Fibroblast of pulmonary artery (primary cell): Measurements from ENCODE around the gene EHD1.

ENCODE experiments used
- DNase-seq: peaks from one replicate; pipeline ENCODE4 v3.0.0-alpha.2; 2010; ENCODE audit warnings: low read depth
- H3K4me3 ChIP-seq: replicated peaks from 2 replicates; pipeline ENCODE4 v1.5.1; 2011; ENCODE audit warnings: low read depth, mild to moderate bottlenecking, control low read depth, low read length, moderate library complexity
- CTCF ChIP-seq: IDR thresholded peaks from 2 replicates; pipeline ENCODE4 v1.5.1; 2011; ENCODE audit warnings: mild to moderate bottlenecking, control low read depth, low read length, inconsistent platforms; ENCODE audit errors: missing control alignments

The EHD1 gene

DNA sequence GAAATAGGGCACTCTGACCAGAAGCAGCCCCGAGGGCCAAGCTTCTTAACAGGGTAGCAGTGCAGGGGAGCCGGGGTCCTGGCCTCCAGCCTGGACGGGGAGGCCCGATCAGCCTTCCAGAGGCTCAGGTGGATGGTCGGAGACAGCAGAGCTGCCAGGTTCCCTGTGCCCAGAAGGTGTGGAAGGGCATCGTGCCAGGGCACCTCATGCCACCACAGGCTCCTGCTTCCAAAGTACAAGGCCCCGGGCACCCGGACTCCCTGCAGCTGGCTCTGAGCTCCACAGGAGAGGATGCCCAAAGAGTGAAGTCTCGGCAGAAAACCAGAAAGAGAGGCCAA lies 14.3 kb downstream of the EHD1 start:
- no peak overlapping the region for H3K4me3 ChIP-seq
- DNase-seq = no peak
- TF ChIP-seq CTCF = no peak

DNA sequence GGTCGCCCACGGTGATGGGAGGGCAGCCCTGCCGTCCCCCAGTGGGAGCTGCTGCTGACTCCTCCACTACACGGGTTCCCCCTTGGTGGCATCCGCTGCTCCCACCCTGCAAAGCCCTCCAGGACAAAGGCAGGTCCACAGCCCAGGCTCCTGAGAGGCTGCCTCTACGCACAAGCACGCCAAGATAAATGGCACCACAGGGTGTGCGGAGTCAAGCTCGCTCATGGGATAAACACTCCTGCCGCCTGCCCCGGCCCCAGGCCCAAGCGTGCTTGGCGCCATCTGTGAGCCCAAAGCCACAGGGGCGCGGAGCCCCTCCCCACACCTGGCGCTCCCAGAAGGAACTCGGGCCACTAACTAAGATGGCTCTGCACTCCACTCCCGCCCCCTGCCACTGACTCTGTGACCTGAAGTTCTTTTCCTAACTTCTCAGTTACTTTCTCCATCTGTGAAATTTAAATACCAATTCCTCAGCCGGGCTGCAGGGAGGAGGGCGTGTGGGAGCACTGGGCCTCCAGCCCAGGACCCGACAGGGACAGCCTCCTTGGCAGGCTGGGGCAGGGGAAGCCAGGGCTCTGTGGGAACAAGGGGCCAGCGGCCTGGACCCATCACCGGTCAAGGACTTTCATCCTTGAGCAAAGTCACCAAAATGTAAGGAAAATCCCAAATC lies 14.9 kb downstream of the EHD1 start:
- no peak overlapping the region for H3K4me3 ChIP-seq
- DNase-seq = no peak
- no peak for TF ChIP-seq CTCF

- no peak for TF ChIP-seq CTCF
- no peak for DNase-seq
- H3K4me3 ChIP-seq = no peak overlapping the region
Observed at GRCh38 chr11:64862987-64863390, 15.4 kb downstream of the EHD1 start.

- H3K4me3 ChIP-seq = no peak overlapping the region
- DNase-seq = no peak
- no peak for TF ChIP-seq CTCF
Observed at GRCh38 chr11:64861227-64861975, 17.0 kb downstream of the EHD1 start.

DNA sequence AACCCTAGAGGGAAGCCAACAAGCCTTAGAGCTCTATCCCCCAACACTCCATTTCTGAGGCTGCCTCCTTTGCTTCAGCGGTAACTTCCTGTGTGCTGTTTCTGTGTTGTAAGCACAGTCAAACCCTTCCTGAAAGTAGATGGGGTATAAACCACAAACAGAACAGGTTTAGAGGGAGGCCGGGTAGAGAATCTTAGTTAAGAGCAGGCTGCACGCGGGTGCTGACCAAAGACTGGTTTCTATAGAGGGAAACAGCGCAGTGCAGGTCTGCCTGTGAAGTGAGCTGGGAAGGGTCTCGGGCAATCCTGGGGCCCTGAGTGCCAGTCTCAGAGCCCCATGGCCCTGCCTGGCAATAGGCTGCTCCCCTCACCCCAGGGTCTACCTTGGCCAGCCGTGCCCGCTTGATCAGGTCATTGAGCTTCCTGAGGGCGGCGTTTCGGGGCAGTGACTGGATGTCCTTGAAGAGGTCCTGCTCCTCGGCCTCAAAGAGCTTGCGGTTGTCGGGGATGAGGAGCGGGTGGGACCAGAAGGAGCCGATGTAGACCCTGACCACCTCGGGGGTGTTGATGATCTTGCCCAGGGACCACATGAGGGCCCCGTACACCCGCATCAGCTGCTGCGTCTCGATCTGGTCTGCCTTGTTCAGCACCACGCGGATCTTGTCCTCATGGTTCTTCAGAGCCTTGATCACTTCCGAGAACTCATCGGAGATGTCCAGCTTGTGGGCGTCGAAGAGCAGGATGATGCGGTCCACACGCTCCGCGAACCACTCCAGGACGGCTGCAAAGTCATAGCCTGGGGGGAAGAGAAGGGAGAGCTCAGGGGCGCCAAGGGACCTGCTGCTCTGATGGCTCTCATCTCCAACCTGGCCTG lies 18.6 kb downstream of the EHD1 start:
- no peak for TF ChIP-seq CTCF
- DNase-seq = no peak
- H3K4me3 ChIP-seq = no peak overlapping the region

GRCh38 chr11:64858467-64859263 lies 19.8 kb downstream of the EHD1 start:
- no peak for DNase-seq
- no peak overlapping the region for H3K4me3 ChIP-seq
- TF ChIP-seq CTCF = no peak
